Measurements from ENCODE around the gene BABAM1. TPM values are rescaled to one million over a fixed set of nuclear protein-coding genes. Genes with fewer than 3 reads are reported as not detected.

Gene BABAM1
- total RNA-seq, 1 donor from 2014 or later, result 59.7 TPM

DNA sequence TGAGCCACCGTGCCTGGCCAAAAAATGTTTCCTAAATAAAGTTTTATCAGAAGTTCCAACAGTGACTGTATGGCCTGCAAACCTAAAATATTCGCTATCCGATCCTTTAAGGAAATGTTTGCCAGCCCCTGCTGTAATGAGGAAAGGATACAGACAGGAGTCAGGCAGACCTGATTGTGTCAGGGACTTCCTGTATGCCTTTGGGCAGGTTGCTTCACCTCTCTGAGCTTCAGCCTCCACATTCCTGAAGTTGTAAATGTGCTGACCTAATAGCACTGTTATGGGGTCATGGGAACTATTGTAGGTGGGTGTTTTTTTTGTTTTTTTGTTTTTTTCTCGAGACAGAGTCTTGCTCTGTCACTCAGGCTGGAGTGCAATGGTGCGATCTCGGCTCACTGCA, 29.7 kb downstream of the BABAM1 start:
- Histone ChIP-seq H3K36me3 (peaks cover 0 to 7% of the 10 kb centered on the region in 2 donors), H3K4me1 (peaks cover 6% of the 10 kb centered on the region), H3K27ac (no peak overlapping the region), H3K9me3 (no peaks in the 10 kb centered on the region), H3K27me3 (no peaks in the 10 kb centered on the region), H3K4me3 (no peak overlapping the region)
- TF ChIP-seq POLR2AphosphoS5 (IDR thresholded peaks at IDR 0.05; ENCODE audit: insufficient read depth in 1 of 2, low read depth in 1 of 2) (no peak), POLR2A (IDR thresholded peaks at IDR 0.05) (no peak)
- TF ChIP-seq, protein P1, sequence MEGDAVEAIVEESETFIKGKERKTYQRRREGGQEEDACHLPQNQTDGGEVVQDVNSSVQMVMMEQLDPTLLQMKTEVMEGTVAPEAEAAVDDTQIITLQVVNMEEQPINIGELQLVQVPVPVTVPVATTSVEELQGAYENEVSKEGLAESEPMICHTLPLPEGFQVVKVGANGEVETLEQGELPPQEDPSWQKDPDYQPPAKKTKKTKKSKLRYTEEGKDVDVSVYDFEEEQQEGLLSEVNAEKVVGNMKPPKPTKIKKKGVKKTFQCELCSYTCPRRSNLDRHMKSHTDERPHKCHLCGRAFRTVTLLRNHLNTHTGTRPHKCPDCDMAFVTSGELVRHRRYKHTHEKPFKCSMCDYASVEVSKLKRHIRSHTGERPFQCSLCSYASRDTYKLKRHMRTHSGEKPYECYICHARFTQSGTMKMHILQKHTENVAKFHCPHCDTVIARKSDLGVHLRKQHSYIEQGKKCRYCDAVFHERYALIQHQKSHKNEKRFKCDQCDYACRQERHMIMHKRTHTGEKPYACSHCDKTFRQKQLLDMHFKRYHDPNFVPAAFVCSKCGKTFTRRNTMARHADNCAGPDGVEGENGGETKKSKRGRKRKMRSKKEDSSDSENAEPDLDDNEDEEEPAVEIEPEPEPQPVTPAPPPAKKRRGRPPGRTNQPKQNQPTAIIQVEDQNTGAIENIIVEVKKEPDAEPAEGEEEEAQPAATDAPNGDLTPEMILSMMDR (IDR thresholded peaks at IDR 0.05), result no peak
- no peak for DNase-seq (ENCODE audit: extremely low spot score in 2 of 2)
- intact Hi-C loops (cut with DNase I), result no loop called here

DNA sequence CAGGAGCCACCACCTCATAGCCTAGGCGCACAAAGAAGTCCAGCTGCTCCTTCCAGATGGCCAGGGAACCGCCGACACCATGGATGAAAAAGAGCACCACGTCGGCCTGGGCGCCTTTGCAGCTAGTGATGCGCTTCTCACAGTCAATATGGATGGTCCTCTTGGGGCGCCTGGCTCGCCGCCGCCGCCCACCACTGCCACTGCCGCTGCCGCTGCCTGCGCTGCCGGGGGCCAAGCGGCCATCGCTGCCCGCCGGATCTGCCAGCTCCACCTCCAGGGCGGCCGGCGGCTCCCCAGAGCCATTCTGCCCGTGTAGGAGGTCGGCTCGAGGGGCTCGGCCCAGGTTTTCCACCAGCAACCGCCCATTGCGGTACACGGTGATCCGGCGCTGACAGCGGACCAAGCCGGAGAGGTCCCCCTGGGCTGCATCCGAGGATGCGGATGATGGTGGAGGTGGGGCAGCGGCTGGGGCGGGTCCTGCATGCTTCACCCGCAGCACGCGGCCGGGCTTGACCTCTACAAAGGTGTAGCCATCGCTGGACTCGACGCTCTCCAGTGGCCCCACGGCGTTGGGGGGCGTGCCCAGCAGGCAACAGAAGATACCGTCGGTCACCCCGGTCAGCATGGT, 33.9 kb downstream of the BABAM1 start:
- Histone ChIP-seq H3K27me3 (no peaks in the 10 kb centered on the region), H3K4me1 (peaks cover 33% of the 10 kb centered on the region), H3K4me3 (no peak overlapping the region), H3K27ac (no peak overlapping the region), H3K9me3 (no peaks in the 10 kb centered on the region), H3K36me3 (peaks cover 0 to 7% of the 10 kb centered on the region in 2 donors)
- TF ChIP-seq POLR2A (IDR thresholded peaks at IDR 0.05) (no peak), POLR2AphosphoS5 (IDR thresholded peaks at IDR 0.05; ENCODE audit: insufficient read depth in 1 of 2, low read depth in 1 of 2) (no peak)
- TF ChIP-seq, protein P1 (IDR thresholded peaks at IDR 0.05), result no peak
- intact Hi-C loops (cut with DNase I), result no loop called here
- DNase-seq (ENCODE audit: extremely low spot score in 2 of 2), result no peak

DNA sequence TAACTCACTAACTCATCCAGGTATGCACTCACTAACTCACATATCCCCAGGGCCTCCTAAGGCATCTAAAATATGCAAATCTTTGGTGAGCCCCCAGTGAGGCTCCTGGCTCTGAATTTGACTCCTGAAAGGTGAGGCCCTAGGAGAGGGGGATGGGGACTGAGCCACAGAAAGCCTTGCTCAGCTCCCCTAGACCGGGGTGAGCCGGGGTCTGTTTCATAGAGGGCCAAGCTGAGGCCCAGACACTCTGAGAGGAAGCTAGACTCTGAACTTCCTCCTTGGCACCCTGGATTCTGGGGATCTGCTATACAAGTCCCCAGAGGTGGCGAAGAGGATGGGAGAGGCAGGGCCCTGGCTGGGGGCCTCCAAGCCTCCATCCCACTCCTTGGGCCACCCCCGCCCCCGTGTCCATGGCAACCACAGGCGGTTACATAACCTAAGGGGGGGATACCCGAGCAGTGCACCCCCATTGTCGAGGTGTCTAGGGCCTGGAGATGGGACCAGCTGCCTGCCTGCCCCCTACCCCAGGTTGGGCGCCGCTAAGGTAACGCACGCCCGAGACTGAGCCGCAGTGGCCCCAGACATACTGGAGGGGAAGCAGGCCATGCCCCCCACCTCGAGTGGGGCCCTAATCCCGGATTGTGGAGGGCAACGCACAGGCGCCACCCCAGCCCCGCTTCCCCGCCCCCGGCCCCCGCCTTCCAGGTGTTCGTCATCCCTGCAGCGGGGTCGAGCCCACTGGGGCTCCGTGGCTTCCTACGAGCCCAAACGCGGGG, 35.3 kb downstream of the BABAM1 start:
- DNase-seq (ENCODE audit: extremely low spot score in 2 of 2), result no peak
- no peak for TF ChIP-seq POLR2A (IDR thresholded peaks at IDR 0.05)
- no peak for TF ChIP-seq POLR2AphosphoS5 (IDR thresholded peaks at IDR 0.05; ENCODE audit: insufficient read depth in 1 of 2, low read depth in 1 of 2)
- TF ChIP-seq, protein P1 (IDR thresholded peaks at IDR 0.05), result no peak
- Histone ChIP-seq H3K4me3 (peak overlapping the region; percentile 60 to 89), H3K9me3 (no peaks in the 10 kb centered on the region), H3K4me1 (peaks cover 48% of the 10 kb centered on the region), H3K27me3 (no peaks in the 10 kb centered on the region), H3K27ac (peak overlapping the region; percentile 92), H3K36me3 (peaks cover 0 to 7% of the 10 kb centered on the region in 2 donors)
- intact Hi-C loops (cut with DNase I), result no loop called here

DNA sequence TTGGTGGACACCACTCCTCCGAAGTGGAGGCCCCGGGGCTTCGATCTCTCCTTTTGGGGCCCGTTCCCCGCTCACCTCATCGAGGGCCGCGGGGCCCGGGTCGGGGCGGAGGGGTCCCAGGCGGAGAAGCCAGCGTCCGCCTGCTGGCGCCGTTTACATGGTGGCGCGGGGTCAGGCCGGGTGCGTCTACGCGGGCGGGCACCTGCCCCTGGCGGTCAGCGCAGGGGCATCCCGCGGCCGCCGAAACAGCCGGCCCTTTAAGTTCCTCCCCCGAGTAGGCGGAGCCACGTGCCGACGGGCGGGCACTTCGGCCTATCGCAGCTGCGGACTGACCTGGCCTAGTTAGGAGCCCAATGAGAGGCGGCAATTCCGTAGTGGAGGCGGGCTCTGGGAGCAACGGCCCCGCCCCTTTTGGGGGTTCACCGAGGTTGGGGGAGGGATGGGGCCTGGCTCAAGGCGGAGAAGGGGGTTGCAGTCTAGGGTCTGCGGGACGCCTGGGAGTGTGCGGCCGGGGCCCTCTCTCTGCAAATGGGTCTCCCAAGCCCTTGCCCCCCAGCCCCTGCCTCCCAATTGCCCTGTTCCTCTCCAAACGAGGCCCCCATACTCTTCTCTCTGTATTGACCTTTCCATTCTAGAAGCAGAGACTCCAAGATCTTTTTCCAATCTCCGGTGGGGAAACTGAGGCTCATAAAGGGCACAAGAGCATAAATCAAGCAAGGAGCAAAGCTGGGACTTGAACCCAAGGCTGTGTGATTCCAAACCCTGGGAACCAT, 36.1 kb downstream of the BABAM1 start, which contains the start of gene ABHD8:
Gene ABHD8, minus strand, starts transcription at position 259 of the 773 bp plus-strand sequence. CDS start 1,809 bp downstream, outside the sequence.
- intact Hi-C loops (cut with DNase I), result no loop called here
- Histone ChIP-seq H3K27me3 (no peaks in the 10 kb centered on the region), H3K4me1 (peaks cover 51% of the 10 kb centered on the region), H3K36me3 (peaks cover 0 to 2% of the 10 kb centered on the region in 2 donors), H3K4me3 (peak within 1 kb of the TSS; percentile 60 to 89), H3K9me3 (no peaks in the 10 kb centered on the region), H3K27ac (peak within 1 kb of the TSS; percentile 92)
- TF ChIP-seq POLR2AphosphoS5 (IDR thresholded peaks at IDR 0.05; ENCODE audit: insufficient read depth in 1 of 2, low read depth in 1 of 2) (peak; percentile 38 to 64), POLR2A (IDR thresholded peaks at IDR 0.05) (peak in 1 of 2 donors; percentile 49)
- TF ChIP-seq, protein P1 (IDR thresholded peaks at IDR 0.05), result peak; percentile 33 to 71 (median 51)
- DNase-seq (ENCODE audit: extremely low spot score in 2 of 2), result peak in 1 of 2 donors; percentile 97

Data from vagina (tissue), 2 donors.